Adrenal gland (tissue), 12 donors: ENCODE measurements around the gene ZDHHC18. TPM values are rescaled to one million over a fixed set of nuclear protein-coding genes. Genes with fewer than 3 reads are reported as not detected.

ENCODE experiments used
- DNase-seq, 7 donors: peaks; one replicate each; pipeline ENCODE4 v3.0.0-alpha.2; 2019 to 2020
- H3K27ac ChIP-seq, 5 donors: fragments of 200-600 bp; sonication (generic) in 4 of 5; 1 replicate in 3 of 5; 2 replicates in 2 of 5; pipeline versions ENCODE4 v1.5.1 to v1.8.0; 2016 to 2020; ENCODE audit warnings: mild to moderate bottlenecking in 1 of 5
- H3K27me3 ChIP-seq: fragments of 200-600 bp; 2 replicates; pipeline ENCODE4 v1.8.0; 2021
- H3K36me3 ChIP-seq, 2 donors: fragments of 200-600 bp; replicated peaks in 1 of 2; 1 replicate in 1 of 2; 2 replicates in 1 of 2; pipeline versions ENCODE4 v1.5.1 to v1.8.0; 2018 to 2022
- H3K4me1 ChIP-seq, 2 donors: fragments of 200-600 bp; replicated peaks in 1 of 2; 1 replicate in 1 of 2; 2 replicates in 1 of 2; pipeline versions ENCODE4 v1.5.1 to v1.8.0; 2018 to 2021
- H3K4me3 ChIP-seq, 4 donors: fragments of 200-600 bp; sonication (generic) in 3 of 4; one replicate each; pipeline ENCODE4 v1.5.1; 2016 to 2018
- H3K9me3 ChIP-seq, 3 donors: fragments of 200-600 bp; sonication (generic) in 1 of 3; replicated peaks in 1 of 3; 1 replicate in 2 of 3; 2 replicates in 1 of 3; pipeline versions ENCODE4 v1.5.1 to v1.8.0; 2016 to 2021
- POLR2A ChIP-seq, 2 donors: fragments of 450-650 bp; IDR thresholded peaks; one replicate each; pipeline ENCODE4 v1.6.1; 2017; ENCODE audit warnings: antibody characterized with exemption in 2 of 2, mild to moderate bottlenecking in 2 of 2, moderate library complexity in 1 of 2
- WGBS, 4 donors: extraction: QIAGEN DNeasy Blood & Tissue Kit in 2 of 4; methylation state at CpG; one replicate each; pipeline versions ENCODE4 v1.1.5 to v1.1.7; 2013 to 2017; 5-methylcytosine and 5-hydroxymethylcytosine counted together
- intact Hi-C, 2 donors: fragments of 100-400 bp; cut with DNase I; formaldehyde crosslinking; loops; one replicate each; pipeline versions ENCODE4 v1.14.1 to v1.15.0; 2022 to 2023
- polyA plus RNA-seq, 3 donors: library from polyadenylated mRNA; stranded (reverse); fragments of 200-250 nt in 2 of 3; fragments of 350-450 nt in 1 of 3; fragmentation: Illumina TruSeq in 1 of 3; extraction: RNeasy Lipid Tissue Mini Kit (QIAGEN cat#74804) in 1 of 3; gene quantifications; one replicate each; pipeline ENCODE4 v1.2.3, GENCODE V29; 2013 to 2014
- total RNA-seq, 9 donors: library from RNA; depleted of rRNA in 4 of 9; stranded (reverse); fragments of >200 nt in 4 of 9; fragments of 120-200 nt in 1 of 9; fragmentation: NEBNext Ultra II Directional in 1 of 9; extraction: Animal tissue kit (Norgen Biotek cat#: 25700) in 1 of 9; gene quantifications; one replicate each; pipeline versions ENCODE4 v1.1.0 to v1.2.4, GENCODE V29; 2013 to 2023
- TF ChIP-seq, protein P1 (sequence below), 6 experiments: fragments of 450-650 bp in 4 of 6; fragments of 200-600 bp in 2 of 6; sonication (generic) in 1 of 6; IDR thresholded peaks; 1 replicate in 5 of 6; 2 replicates in 1 of 6; pipeline versions ENCODE4 v1.5.1 to v1.8.0; 2016 to 2021; ENCODE audit warnings: antibody characterized with exemption in 6 of 6, mild to moderate bottlenecking in 2 of 6, moderate library complexity in 1 of 6
- donor health status: healthy with polysubstance abuse.
- donor health status: Bipolar disorder and iron deficiency.
- donor health status: DM: yes; HTN: yes; CAD: no.
- donor health status: DM: no; HTN: no; CAD: no.
- donor health status: DM: no; HTN: no; CAD: no.
- donor health status: DM: yes; HTN: yes; CAD: no.

ZDHHC18 gene
- total and polyA plus RNA-seq, 12 donors = 4.9 to 16.5 (median 10.0) TPM

DNA sequence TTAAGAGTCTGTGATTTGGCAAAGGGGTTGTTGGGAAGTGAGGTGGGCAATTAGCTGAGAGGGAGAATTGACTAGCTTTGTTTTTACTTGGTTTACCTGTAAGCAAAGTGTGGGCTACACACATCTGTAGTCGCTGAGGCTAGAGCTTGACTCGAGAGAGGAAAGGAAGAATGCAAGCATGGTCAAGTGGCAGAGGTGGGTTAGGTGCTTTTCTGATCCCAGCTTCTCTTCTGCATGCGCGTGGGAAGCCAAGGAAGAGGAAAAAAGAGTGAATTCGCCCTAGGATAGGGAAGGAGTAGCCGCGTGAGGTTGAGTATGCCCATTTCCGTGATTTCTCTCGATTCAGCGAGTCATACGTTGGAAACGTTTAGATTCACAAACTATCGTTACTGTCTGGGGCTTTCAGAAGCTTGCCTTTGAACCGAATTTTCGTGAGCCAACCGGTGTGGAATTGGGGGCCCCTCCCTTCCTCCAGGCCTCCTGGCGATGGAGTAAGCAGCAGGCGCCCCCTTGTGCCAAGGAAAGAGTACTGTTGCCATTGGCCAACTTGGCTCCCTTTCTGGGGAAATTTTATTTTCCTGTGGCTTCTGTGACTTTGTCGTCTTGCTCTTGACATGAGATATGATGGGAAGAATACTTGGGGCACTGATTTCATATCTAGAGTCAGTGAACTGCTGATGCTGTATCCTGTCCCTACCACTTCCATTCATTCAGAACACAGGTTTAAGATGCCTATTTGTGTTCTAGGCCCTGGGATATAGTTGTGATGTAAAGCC, 37.5 kb upstream of the ZDHHC18 start:
- WGBS, 4 donors = 0 to 1% (median 1%) methylated on average over 19 of the region's 19 CpGs

DNA sequence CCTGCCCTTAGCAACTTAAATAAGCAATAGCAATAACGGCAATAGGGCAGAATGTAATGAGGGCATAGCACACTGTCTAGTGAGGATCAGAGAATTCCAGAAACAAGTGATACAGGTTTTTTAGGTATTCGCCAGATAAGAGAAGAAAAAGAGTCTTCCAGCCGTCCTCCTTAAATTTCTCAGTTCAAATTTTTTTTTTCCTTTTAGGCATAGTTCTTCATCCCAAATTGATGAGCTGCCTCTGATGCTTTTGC, 36.9 kb upstream of the ZDHHC18 start:
- peaks cover 27 to 42% of the 10 kb centered on the region in 2 donors for H3K4me1 ChIP-seq
- H3K4me3 ChIP-seq = no peak overlapping the region
- DNase-seq = no peak
- WGBS, 4 donors = 61 to 72% (median 63%) methylated on average over 3 of the region's 3 CpGs
- H3K9me3 ChIP-seq = no peaks in the 10 kb centered on the region
- peaks cover 0 to 6% of the 10 kb centered on the region in 2 donors for H3K36me3 ChIP-seq
- H3K27me3 ChIP-seq = no peaks in the 10 kb centered on the region
- peak overlapping the region in 3 of 5 donors; percentile 18 to 99 (median 97) for H3K27ac ChIP-seq
- TF ChIP-seq POLR2A (IDR thresholded peaks at IDR 0.05) = no peak
- TF ChIP-seq, protein P1, sequence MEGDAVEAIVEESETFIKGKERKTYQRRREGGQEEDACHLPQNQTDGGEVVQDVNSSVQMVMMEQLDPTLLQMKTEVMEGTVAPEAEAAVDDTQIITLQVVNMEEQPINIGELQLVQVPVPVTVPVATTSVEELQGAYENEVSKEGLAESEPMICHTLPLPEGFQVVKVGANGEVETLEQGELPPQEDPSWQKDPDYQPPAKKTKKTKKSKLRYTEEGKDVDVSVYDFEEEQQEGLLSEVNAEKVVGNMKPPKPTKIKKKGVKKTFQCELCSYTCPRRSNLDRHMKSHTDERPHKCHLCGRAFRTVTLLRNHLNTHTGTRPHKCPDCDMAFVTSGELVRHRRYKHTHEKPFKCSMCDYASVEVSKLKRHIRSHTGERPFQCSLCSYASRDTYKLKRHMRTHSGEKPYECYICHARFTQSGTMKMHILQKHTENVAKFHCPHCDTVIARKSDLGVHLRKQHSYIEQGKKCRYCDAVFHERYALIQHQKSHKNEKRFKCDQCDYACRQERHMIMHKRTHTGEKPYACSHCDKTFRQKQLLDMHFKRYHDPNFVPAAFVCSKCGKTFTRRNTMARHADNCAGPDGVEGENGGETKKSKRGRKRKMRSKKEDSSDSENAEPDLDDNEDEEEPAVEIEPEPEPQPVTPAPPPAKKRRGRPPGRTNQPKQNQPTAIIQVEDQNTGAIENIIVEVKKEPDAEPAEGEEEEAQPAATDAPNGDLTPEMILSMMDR (IDR thresholded peaks at IDR 0.05) = no peak
- intact Hi-C loops = loop anchor here in 1 of 2 donors (2.0 kb wide), 1 partner anchor 189 kb away; no protein-coding TSS in a partner anchor

More for the DNA sequence above, 37.5 kb upstream of the ZDHHC18 start:
- TF ChIP-seq, protein P1 (IDR thresholded peaks at IDR 0.05) = peak; percentile 83 to 98 (median 97)
- peak; percentile 6 to 48 for TF ChIP-seq POLR2A (IDR thresholded peaks at IDR 0.05)
- intact Hi-C loops = loop anchor here in 1 of 2 donors (2.0 kb wide), 1 partner anchor 188 kb away; no protein-coding TSS in a partner anchor
- peaks cover 0 to 1% of the 10 kb centered on the region in 2 donors for H3K36me3 ChIP-seq
- H3K4me3 ChIP-seq = peak overlapping the region in 3 of 4 donors; percentile 31 to 80 (median 66)
- H3K27ac ChIP-seq = peak overlapping the region; percentile 91 to 99 (median 98)
- H3K4me1 ChIP-seq = peaks cover 31 to 47% of the 10 kb centered on the region in 2 donors
- peak; percentile 87 to 95 (median 93) for DNase-seq
- no peaks in the 10 kb centered on the region for H3K9me3 ChIP-seq
- H3K27me3 ChIP-seq = no peaks in the 10 kb centered on the region

DNA sequence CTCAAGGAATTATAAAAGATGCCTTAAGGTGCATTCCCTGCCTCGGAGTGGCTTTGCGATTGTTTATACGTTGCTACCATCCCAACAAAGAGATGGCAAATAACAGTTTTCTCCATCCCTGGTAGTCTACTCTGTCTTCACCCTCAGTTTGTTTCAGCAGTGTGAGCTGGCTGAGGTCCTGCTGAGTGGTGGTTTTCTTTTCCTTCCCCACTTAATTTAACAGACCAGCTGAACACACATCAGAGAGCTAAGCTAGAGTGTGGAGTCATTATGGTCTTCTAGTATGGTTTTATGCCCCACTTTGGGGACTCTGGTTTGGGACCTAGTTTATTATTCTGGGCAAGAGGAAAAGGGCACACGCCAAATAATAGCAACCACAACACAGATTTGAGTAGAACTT, 36.6 kb upstream of the ZDHHC18 start:
- H3K36me3 ChIP-seq = peaks cover 0 to 10% of the 10 kb centered on the region in 2 donors
- no peak for TF ChIP-seq POLR2A (IDR thresholded peaks at IDR 0.05)
- TF ChIP-seq, protein P1 (IDR thresholded peaks at IDR 0.05) = no peak
- H3K9me3 ChIP-seq = no peaks in the 10 kb centered on the region
- intact Hi-C loops = loop anchor here (2.0 to 5.0 kb wide), 2 partner anchors 188 to 189 kb away; no protein-coding TSS in a partner anchor
- H3K4me1 ChIP-seq = peaks cover 24 to 38% of the 10 kb centered on the region in 2 donors
- H3K27me3 ChIP-seq = no peaks in the 10 kb centered on the region
- no peak overlapping the region for H3K27ac ChIP-seq
- H3K4me3 ChIP-seq = no peak overlapping the region
- WGBS, 4 donors = 71 to 77% (median 74%) methylated on average over 4 of the region's 4 CpGs
- no peak for DNase-seq

DNA sequence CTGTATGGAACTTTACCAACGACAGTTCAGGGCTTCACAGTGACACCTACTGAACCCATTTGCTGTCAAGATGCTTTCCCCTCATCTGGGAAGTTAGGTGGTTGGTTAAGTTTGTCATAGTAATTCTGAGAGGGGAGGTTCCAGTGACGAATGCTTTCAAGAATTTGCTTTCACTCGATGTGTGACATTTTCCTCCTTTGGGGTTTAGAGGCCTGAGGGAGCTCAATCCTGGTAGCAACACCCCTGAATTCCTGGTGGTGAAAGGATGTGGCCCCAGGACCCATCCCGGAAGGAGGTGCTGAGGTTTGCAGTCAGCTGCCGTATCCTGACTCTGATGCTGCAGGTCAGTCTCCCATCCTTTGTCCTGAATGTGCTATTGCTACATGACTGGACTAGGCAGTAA, 35.9 kb upstream of the ZDHHC18 start:
- intact Hi-C loops = loop anchor here in 1 of 2 donors (5.0 kb wide), 1 partner anchor 188 kb away; no protein-coding TSS in a partner anchor
- no peak overlapping the region for H3K4me3 ChIP-seq
- H3K9me3 ChIP-seq = no peaks in the 10 kb centered on the region
- peaks cover 24 to 31% of the 10 kb centered on the region in 2 donors for H3K4me1 ChIP-seq
- TF ChIP-seq POLR2A (IDR thresholded peaks at IDR 0.05) = no peak
- TF ChIP-seq, protein P1 (IDR thresholded peaks at IDR 0.05) = no peak
- peaks cover 0 to 12% of the 10 kb centered on the region in 2 donors for H3K36me3 ChIP-seq
- DNase-seq = no peak
- WGBS, 4 donors = 73 to 79% (median 75%) methylated on average over 5 of the region's 5 CpGs
- H3K27ac ChIP-seq = no peak overlapping the region
- no peaks in the 10 kb centered on the region for H3K27me3 ChIP-seq
